ENCODE results near the gene TMEM245. TPM values are rescaled to one million over a fixed set of nuclear protein-coding genes. Genes with fewer than 3 reads are reported as not detected.

TMEM245 gene
- total and polyA plus RNA-seq, 2 experiments from 2014 or later = 20.8 to 30.2 TPM

DNA sequence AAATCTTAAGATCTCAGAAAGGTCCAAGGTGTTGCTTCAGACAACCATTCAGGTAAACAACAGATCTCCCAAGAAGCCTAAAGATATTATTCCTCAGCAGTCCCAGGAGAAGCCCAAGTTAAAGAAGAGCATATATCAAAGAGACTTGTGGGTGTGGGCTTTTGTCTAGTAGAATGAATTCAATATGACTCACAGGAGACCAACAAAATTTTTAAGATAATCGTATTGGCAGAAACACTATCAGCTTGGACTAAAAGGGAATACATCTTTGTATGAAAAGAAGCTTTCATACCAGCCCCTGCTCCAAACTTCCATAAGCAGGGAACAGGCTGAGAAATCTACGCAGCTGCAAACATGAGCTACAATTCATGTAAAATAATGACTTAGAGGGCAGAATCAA lies 116.6 kb downstream of the TMEM245 start:
- Histone ChIP-seq H3K36me3 (ENCODE audit: low read depth) (peaks cover 7% of the 10 kb centered on the region; the same call in 1 of the 2 replicates), H3K4me2 (ENCODE audit: unreplicated experiment) (no peak overlapping the region), H2AFZ (no peak overlapping the region), H3K9me3 (ENCODE audit: low read depth) (no peaks in the 10 kb centered on the region), H3K4me1 (ENCODE audit: insufficient read depth) (peaks cover 4% of the 10 kb centered on the region), H3K4me3 (no peak overlapping the region), H3K27ac (no peak overlapping the region), H3K9me2 (ENCODE audit: insufficient read depth) (no peaks in the 10 kb centered on the region), H3K27me3 (replicated peaks; ENCODE audit: insufficient read depth) (no peaks in the 10 kb centered on the region), H3K9ac (no peak overlapping the region), H3F3A (ENCODE audit: insufficient read depth) (peaks cover 20% of the 10 kb centered on the region), H3K79me2 (ENCODE audit: insufficient read depth) (peaks cover 88% of the 10 kb centered on the region), H4K20me1 (ENCODE audit: insufficient read depth) (0 out of 2 replicates have a peak, but pooled peaks cover 11% of the 10 kb centered on the region)
- TF ChIP-seq EZH2phosphoT487 (IDR thresholded peaks at IDR 0.05; ENCODE audit: insufficient read depth, low read depth) (no peak), EZH2 (IDR thresholded peaks at IDR 0.05; ENCODE audit: insufficient read depth, poor library complexity, severe bottlenecking) (no peak)
- 98 to 100% methylated on average over 2 of the region's 2 CpGs for WGBS, 2 experiments (ENCODE audit: low coverage in 1 of 2, low lambda C conversion rate in 2 of 2, missing lambda C conversion rate in 2 of 2)
- in situ Hi-C loops (cut with MboI) = no loop called here
- DNase-seq = no peak

DNA sequence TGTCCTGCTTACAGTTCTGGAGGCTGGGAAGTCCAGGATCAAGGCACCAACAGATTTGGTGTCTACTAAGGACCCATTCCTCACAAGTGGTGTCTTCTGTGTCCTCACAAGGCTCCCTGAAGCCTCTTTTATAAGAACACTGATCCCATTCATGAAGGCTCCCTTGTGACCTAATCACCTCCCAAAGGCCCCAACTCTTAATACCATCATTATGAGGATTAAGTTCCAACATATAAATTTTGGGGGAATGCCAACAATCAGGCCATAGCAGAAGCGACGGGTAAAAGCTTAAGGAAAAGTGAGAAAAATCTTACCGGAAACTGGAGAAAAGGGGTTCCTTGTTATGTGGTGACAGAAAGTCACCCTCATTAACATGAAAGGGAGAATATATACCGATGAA lies 117.6 kb downstream of the TMEM245 start:
- H3K4me2 ChIP-seq (ENCODE audit: unreplicated experiment) = no peak overlapping the region
- no peak overlapping the region for H2AFZ ChIP-seq
- peaks cover 20% of the 10 kb centered on the region for H3F3A ChIP-seq (ENCODE audit: insufficient read depth)
- WGBS, 2 experiments (ENCODE audit: low coverage in 1 of 2, low lambda C conversion rate in 2 of 2, missing lambda C conversion rate in 2 of 2) = 97 to 99% methylated on average over 4 of the region's 4 CpGs
- 0 out of 2 replicates have a peak, but pooled peaks cover 10% of the 10 kb centered on the region for H4K20me1 ChIP-seq (ENCODE audit: insufficient read depth)
- no peak for TF ChIP-seq EZH2 (IDR thresholded peaks at IDR 0.05; ENCODE audit: insufficient read depth, poor library complexity, severe bottlenecking)
- TF ChIP-seq EZH2phosphoT487 (IDR thresholded peaks at IDR 0.05; ENCODE audit: insufficient read depth, low read depth) = no peak
- H3K27ac ChIP-seq = no peak overlapping the region
- H3K79me2 ChIP-seq (ENCODE audit: insufficient read depth) = peaks cover 88% of the 10 kb centered on the region
- H3K4me3 ChIP-seq = no peak overlapping the region
- peaks cover 7% of the 10 kb centered on the region; the same call in 1 of the 2 replicates for H3K36me3 ChIP-seq (ENCODE audit: low read depth)
- H3K9me2 ChIP-seq (ENCODE audit: insufficient read depth) = no peaks in the 10 kb centered on the region; the same call in 1 of the 2 replicates
- in situ Hi-C loops (cut with MboI) = no loop called here
- peaks cover 4% of the 10 kb centered on the region for H3K4me1 ChIP-seq (ENCODE audit: insufficient read depth)
- H3K27me3 ChIP-seq (replicated peaks; ENCODE audit: insufficient read depth) = no peaks in the 10 kb centered on the region
- no peaks in the 10 kb centered on the region for H3K9me3 ChIP-seq (ENCODE audit: low read depth)
- H3K9ac ChIP-seq = no peak overlapping the region
- no peak for DNase-seq

DNA sequence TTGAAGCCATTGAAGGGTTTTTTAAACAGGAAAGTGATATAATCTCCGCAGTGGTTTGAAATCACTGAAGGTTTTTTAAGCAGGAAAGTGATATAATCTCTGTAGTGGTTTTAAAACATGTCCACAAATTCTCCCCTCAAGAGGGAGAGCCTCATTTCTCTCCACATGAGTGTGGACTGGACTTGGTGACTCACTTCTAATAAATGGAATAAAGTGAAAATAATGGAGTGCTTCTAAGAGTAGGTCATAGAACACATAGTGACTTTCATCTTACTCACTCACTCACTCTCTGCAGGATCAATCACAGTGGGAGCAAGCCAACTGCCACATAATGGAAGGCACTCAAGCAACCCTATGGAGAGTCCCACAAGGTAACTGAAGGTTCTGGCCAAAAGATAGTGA lies 118.5 kb downstream of the TMEM245 start:
- Histone ChIP-seq H4K20me1 (ENCODE audit: insufficient read depth) (0 out of 2 replicates have a peak, but pooled peaks cover 10% of the 10 kb centered on the region), H3K79me2 (ENCODE audit: insufficient read depth) (peaks cover 88% of the 10 kb centered on the region), H3K4me1 (ENCODE audit: insufficient read depth) (peaks cover 4% of the 10 kb centered on the region), H3K9me3 (ENCODE audit: low read depth) (no peaks in the 10 kb centered on the region), H3K9me2 (ENCODE audit: insufficient read depth) (no peaks in the 10 kb centered on the region; the same call in 1 of the 2 replicates), H3K4me3 (no peak overlapping the region), H3F3A (ENCODE audit: insufficient read depth) (peaks cover 20% of the 10 kb centered on the region), H2AFZ (no peak overlapping the region), H3K27ac (peak overlapping the region; percentile 29), H3K27me3 (replicated peaks; ENCODE audit: insufficient read depth) (no peaks in the 10 kb centered on the region), H3K9ac (no peak overlapping the region), H3K4me2 (ENCODE audit: unreplicated experiment) (peak overlapping the region; percentile 16), H3K36me3 (ENCODE audit: low read depth) (peaks cover 7% of the 10 kb centered on the region; the same call in 1 of the 2 replicates)
- DNase-seq = peak; percentile 92
- no peak for TF ChIP-seq EZH2phosphoT487 (IDR thresholded peaks at IDR 0.05; ENCODE audit: insufficient read depth, low read depth)
- TF ChIP-seq EZH2 (IDR thresholded peaks at IDR 0.05; ENCODE audit: insufficient read depth, poor library complexity, severe bottlenecking) = no peak
- 0 to 2% methylated on average over 1 of the region's 1 CpG for WGBS, 2 experiments (ENCODE audit: low coverage in 1 of 2, low lambda C conversion rate in 2 of 2, missing lambda C conversion rate in 2 of 2)
- in situ Hi-C loops (cut with MboI) = no loop called here

DNA sequence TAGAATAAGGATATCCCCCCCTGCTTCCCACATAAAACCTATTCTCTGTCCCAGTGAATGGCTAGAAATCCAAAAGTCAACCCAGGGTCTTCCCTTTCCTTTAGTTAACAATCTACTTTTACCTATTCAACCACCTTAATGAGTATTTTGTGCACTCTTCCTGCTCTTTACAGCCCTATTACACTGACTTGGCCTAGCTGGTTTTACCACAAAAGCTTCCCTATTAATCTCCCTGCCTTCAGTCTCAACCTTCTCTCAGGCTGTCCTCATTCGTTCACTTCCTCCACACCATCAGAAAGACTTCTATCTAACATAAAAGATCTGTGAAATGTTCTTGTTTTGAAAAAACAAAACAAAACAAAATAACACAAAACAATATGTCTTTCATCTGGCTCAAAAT lies 122.6 kb downstream of the TMEM245 start:
- Histone ChIP-seq H3K9me2 (ENCODE audit: insufficient read depth) (no peaks in the 10 kb centered on the region; the same call in 1 of the 2 replicates), H3K27ac (no peak overlapping the region), H3K36me3 (ENCODE audit: low read depth) (peaks cover 11% of the 10 kb centered on the region; the same call in 1 of the 2 replicates), H2AFZ (no peak overlapping the region), H3K4me1 (ENCODE audit: insufficient read depth) (peaks cover 4% of the 10 kb centered on the region), H3F3A (ENCODE audit: insufficient read depth) (peaks cover 18% of the 10 kb centered on the region), H3K4me2 (ENCODE audit: unreplicated experiment) (no peak overlapping the region), H3K79me2 (ENCODE audit: insufficient read depth) (peaks cover 86% of the 10 kb centered on the region), H3K27me3 (replicated peaks; ENCODE audit: insufficient read depth) (no peaks in the 10 kb centered on the region), H3K9me3 (ENCODE audit: low read depth) (no peaks in the 10 kb centered on the region), H4K20me1 (ENCODE audit: insufficient read depth) (0 out of 2 replicates have a peak, but pooled peaks cover 15% of the 10 kb centered on the region), H3K9ac (no peak overlapping the region), H3K4me3 (no peak overlapping the region)
- no peak for DNase-seq
- TF ChIP-seq EZH2 (IDR thresholded peaks at IDR 0.05; ENCODE audit: insufficient read depth, poor library complexity, severe bottlenecking) (no peak), EZH2phosphoT487 (IDR thresholded peaks at IDR 0.05; ENCODE audit: insufficient read depth, low read depth) (no peak)
- in situ Hi-C loops (cut with MboI) = no loop called here
- 96 to 98% methylated on average over 1 of the region's 1 CpG for WGBS, 2 experiments (ENCODE audit: low coverage in 1 of 2, low lambda C conversion rate in 2 of 2, missing lambda C conversion rate in 2 of 2)

Data from GM23248 (cell line).